Forelimb muscle (tissue), 1 donor: ENCODE results near the gene GSTM2. TPM values are rescaled to one million over a fixed set of nuclear protein-coding genes. Genes with fewer than 3 reads are reported as not detected.
"Not testable (repeated sequence)": the region's sequence is repeated elsewhere in the genome, so short reads cannot be mapped to it uniquely, and the experiment has no call there.

Experiments used
- DNase-seq: peaks from one replicate; pipeline ENCODE4 v3.0.0-alpha.2; 2013; ENCODE audit warnings: low read depth
- polyA plus RNA-seq: library from polyadenylated mRNA; unstranded; fragments of 120-200 nt; gene quantifications from one replicate; pipeline ENCODE4 v1.2.1, GENCODE V29; 2013; ENCODE audit not compliant: insufficient read length

GSTM2 gene
- polyA plus RNA-seq, 1 donor: 190 TPM

- DNase-seq: no peak
These were observed 9.6 kb downstream of the GSTM2 start for GRCh38 chr1:109677459-109677858.

- not testable (repeated sequence) for DNase-seq
These were observed 10.8 kb downstream of the GSTM2 start for GRCh38 chr1:109678637-109679036.

- DNase-seq: not testable (repeated sequence)
These were observed 16.9 kb downstream of the GSTM2 start for GRCh38 chr1:109684777-109685176.

GRCh38 chr1:109685399-109685798 is 17.5 kb downstream of the GSTM2 start:
- not testable (repeated sequence) for DNase-seq

- not testable (repeated sequence) for DNase-seq
These were observed 18.0 kb downstream of the GSTM2 start for GRCh38 chr1:109685890-109686289.

GRCh38 chr1:109687109-109687508 is 19.3 kb downstream of the GSTM2 start:
- DNase-seq: not testable (repeated sequence)

GRCh38 chr1:109687641-109688499 is 20.0 kb downstream of the GSTM2 start, which contains the start of gene GSTM1:
GSTM1 (plus strand) TSS chr1:109687817; CDS start chr1:109687874, 57 bp downstream.
- peak; percentile 52 for DNase-seq

GRCh38 chr1:109689844-109690405 is 22.1 kb downstream of the GSTM2 start:
- DNase-seq: no peak

- DNase-seq: no peak
These were observed 23.9 kb downstream of the GSTM2 start for GRCh38 chr1:109691759-109692158.

GRCh38 chr1:109694400-109694799 is 26.5 kb downstream of the GSTM2 start:
- not testable (repeated sequence) for DNase-seq

GRCh38 chr1:109695138-109695537 is 27.3 kb downstream of the GSTM2 start:
- DNase-seq: not testable (repeated sequence)

- DNase-seq: no peak
These were observed 29.2 kb downstream of the GSTM2 start for GRCh38 chr1:109697066-109697465.

- not testable (repeated sequence) for DNase-seq
These were observed 30.0 kb downstream of the GSTM2 start for GRCh38 chr1:109697861-109698260.

- not testable (repeated sequence) for DNase-seq
These were observed 35.1 kb downstream of the GSTM2 start for GRCh38 chr1:109702940-109703339.

GRCh38 chr1:109704173-109704572 is 36.3 kb downstream of the GSTM2 start:
- DNase-seq: no peak

GRCh38 chr1:109705411-109705810 is 37.6 kb downstream of the GSTM2 start:
- no peak for DNase-seq

GRCh38 chr1:109708949-109709348 is 41.1 kb downstream of the GSTM2 start:
- not testable (repeated sequence) for DNase-seq

GRCh38 chr1:109709822-109710221 is 42.0 kb downstream of the GSTM2 start:
- DNase-seq: not testable (repeated sequence)

- not testable (repeated sequence) for DNase-seq
These were observed 43.9 kb downstream of the GSTM2 start, which contains the start of gene GSTM5 for GRCh38 chr1:109711593-109712320. GSTM5 (plus strand) TSS chr1:109712251; CDS start chr1:109712313, 62 bp downstream.

GRCh38 chr1:109712321-109712864 is 44.5 kb downstream of the GSTM2 start:
- DNase-seq: no peak

- no peak for DNase-seq
These were observed 45.8 kb downstream of the GSTM2 start for GRCh38 chr1:109713636-109714035.
